Activated naive CD8-positive, alpha-beta T cell treated with anti-CD3 and anti-CD28 coated beads, Interleukin-2, amount 50 U/mL, for 24 hours (primary cell): ENCODE data around the gene IQGAP2.
A peak's percentile ranks its signal among the peaks of the same experiment; 100 is the strongest.
"Not testable (repeated sequence)": the region's sequence is repeated elsewhere in the genome, so short reads cannot be mapped to it uniquely, and the experiment has no call there.

Experiments used
- ATAC-seq: fragments of 150-1000 bp; cut with Tn5 transposase; one replicate; pipeline ENCODE4 v1.10.0; 2021
- DNase-seq: peaks from one replicate; pipeline ENCODE4 v3.0.0; 2021
- H3K27ac Mint-ChIP-seq: one replicate; pipeline ENCODE4 v1.8.0; 2021; ENCODE audit warnings: mild to moderate bottlenecking, mixed read lengths
- H3K27me3 Mint-ChIP-seq: one replicate; pipeline ENCODE4 v1.8.0; 2021; ENCODE audit warnings: mixed read lengths
- H3K36me3 Mint-ChIP-seq: one replicate; pipeline ENCODE4 v1.8.0; 2021; ENCODE audit warnings: low read depth, mixed read lengths
- H3K4me1 Mint-ChIP-seq: one replicate; pipeline ENCODE4 v1.8.0; 2021; ENCODE audit warnings: mixed read lengths
- H3K4me3 Mint-ChIP-seq: one replicate; pipeline ENCODE4 v1.8.0; 2021; ENCODE audit warnings: mild to moderate bottlenecking, moderate library complexity, mixed read lengths
- H3K9me3 Mint-ChIP-seq: one replicate; pipeline ENCODE4 v1.8.0; 2021; ENCODE audit warnings: mixed read lengths

Gene IQGAP2

DNA sequence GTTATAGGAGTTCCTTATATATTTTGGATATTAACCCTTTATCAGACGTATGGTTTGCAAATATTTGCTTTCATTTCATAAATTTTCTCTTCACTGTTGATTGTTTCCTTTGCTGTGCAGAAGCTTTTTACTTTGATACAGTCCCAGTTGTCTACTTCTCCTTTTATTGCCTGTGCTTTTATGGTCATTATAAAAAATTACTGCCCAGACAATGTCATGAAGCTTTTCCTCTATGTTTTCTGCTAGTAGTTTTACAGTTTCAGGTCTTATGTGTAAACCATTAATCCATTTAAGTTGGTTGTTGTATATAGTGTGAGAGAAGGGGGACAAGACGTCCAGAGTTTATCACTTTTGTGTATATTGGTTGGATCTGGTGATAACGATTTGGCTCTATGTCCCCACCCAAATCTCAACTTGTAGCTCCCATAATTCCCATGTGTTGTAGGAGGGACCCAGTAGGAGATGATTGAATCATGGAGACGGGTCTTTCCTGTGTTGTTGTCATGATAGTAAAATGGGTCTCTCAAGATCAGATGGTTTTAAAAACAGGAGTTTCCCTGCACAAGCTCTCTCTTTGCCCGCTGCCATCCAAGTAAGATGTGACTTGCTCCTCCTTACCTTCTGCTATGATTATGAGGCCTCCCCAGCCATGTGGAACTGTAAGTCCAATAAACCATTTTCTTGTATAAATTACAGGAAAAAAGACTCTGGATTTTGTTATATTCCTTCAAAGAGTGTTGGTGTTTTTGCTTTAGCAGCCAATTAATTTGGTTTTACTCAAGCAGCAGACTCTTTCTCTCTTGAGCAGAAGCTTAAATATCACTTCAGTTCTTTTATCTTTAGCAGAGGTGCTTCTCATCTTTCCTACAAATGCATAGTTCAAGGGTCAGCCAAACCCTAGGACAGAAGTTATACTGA lies 326.5 kb downstream of the IQGAP2 start:
- no peak overlapping the region for H3K4me3 Mint-ChIP-seq
- DNase-seq (no peak), ATAC-seq (no peak)
- H3K36me3 Mint-ChIP-seq = peaks cover 8% of the 10 kb centered on the region
- peaks cover 25% of the 10 kb centered on the region for H3K9me3 Mint-ChIP-seq
- H3K4me1 Mint-ChIP-seq = peaks cover 3% of the 10 kb centered on the region
- peaks cover 2% of the 10 kb centered on the region for H3K27me3 Mint-ChIP-seq
- no peak overlapping the region for H3K27ac Mint-ChIP-seq

DNA sequence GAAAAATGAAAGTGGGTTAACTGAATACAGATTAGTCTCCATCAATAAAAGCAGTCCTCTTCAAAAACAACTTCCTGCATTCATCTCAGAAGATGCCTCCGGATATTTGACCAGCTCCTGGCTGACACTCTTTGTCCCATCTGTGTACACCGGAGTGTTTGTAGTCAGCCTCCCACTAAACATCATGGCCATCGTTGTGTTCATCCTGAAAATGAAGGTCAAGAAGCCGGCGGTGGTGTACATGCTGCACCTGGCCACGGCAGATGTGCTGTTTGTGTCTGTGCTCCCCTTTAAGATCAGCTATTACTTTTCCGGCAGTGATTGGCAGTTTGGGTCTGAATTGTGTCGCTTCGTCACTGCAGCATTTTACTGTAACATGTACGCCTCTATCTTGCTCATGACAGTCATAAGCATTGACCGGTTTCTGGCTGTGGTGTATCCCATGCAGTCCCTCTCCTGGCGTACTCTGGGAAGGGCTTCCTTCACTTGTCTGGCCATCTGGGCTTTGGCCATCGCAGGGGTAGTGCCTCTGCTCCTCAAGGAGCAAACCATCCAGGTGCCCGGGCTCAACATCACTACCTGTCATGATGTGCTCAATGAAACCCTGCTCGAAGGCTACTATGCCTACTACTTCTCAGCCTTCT lies 329.4 kb downstream of the IQGAP2 start:
- H3K9me3 Mint-ChIP-seq = peaks cover 25% of the 10 kb centered on the region
- H3K27ac Mint-ChIP-seq = peak overlapping the region; percentile 30
- ATAC-seq (peak; percentile 27), DNase-seq (no peak)
- H3K4me3 Mint-ChIP-seq = peak overlapping the region; percentile 33
- H3K27me3 Mint-ChIP-seq = peaks cover 2% of the 10 kb centered on the region
- peaks cover 8% of the 10 kb centered on the region for H3K36me3 Mint-ChIP-seq
- H3K4me1 Mint-ChIP-seq = peaks cover 17% of the 10 kb centered on the region

DNA sequence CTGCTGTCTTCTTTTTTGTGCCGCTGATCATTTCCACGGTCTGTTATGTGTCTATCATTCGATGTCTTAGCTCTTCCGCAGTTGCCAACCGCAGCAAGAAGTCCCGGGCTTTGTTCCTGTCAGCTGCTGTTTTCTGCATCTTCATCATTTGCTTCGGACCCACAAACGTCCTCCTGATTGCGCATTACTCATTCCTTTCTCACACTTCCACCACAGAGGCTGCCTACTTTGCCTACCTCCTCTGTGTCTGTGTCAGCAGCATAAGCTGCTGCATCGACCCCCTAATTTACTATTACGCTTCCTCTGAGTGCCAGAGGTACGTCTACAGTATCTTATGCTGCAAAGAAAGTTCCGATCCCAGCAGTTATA lies 329.9 kb downstream of the IQGAP2 start:
- H3K4me1 Mint-ChIP-seq = peaks cover 20% of the 10 kb centered on the region
- H3K9me3 Mint-ChIP-seq = peaks cover 25% of the 10 kb centered on the region
- DNase-seq (no peak), ATAC-seq (peak; percentile 75)
- H3K36me3 Mint-ChIP-seq = peaks cover 8% of the 10 kb centered on the region
- H3K27me3 Mint-ChIP-seq = peaks cover 2% of the 10 kb centered on the region
- peak overlapping the region; percentile 30 for H3K27ac Mint-ChIP-seq
- H3K4me3 Mint-ChIP-seq = peak overlapping the region; percentile 33

DNA sequence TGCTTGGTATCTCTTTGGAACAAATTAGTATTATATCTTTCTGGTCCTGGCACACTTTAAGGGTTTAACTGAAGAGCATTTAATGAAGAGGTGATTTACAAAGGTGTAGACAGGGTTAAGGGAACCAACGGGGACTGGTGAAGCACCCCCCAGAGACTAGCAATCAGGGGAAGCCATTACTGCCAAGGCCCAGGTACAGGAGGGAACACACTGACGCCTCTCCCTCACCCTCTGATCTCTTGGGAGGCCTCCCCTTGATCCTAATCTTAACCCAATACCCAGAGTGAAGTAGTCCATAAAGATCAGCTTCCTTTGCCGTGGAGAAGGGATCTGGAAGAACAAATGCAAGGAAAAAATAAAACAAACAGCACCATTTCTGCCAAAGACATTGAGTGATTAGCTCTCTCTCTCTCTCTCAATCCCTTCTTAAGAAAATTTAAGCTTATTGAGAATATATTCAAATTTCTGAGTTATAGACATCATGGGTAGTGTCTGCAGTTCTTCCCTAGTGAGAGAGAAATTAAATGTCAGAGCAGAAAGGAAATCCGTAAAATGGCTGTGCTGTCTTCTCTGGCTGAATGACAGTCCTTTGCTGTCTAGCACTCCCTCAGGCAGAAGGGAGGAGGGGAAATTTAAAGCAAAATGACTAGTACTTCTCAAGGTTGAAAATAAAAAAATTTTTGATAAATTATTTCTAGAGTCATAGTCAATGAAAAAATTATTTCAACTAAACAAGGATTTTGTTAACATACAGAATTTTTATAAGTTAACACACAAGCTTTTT lies 332.9 kb downstream of the IQGAP2 start:
- H3K4me1 Mint-ChIP-seq = peaks cover 38% of the 10 kb centered on the region
- H3K4me3 Mint-ChIP-seq = no peak overlapping the region
- DNase-seq (no peak), ATAC-seq (no peak)
- H3K27me3 Mint-ChIP-seq = peaks cover 2% of the 10 kb centered on the region
- peaks cover under 1% of the 10 kb centered on the region for H3K9me3 Mint-ChIP-seq
- no peak overlapping the region for H3K27ac Mint-ChIP-seq
- no peaks in the 10 kb centered on the region for H3K36me3 Mint-ChIP-seq

DNA sequence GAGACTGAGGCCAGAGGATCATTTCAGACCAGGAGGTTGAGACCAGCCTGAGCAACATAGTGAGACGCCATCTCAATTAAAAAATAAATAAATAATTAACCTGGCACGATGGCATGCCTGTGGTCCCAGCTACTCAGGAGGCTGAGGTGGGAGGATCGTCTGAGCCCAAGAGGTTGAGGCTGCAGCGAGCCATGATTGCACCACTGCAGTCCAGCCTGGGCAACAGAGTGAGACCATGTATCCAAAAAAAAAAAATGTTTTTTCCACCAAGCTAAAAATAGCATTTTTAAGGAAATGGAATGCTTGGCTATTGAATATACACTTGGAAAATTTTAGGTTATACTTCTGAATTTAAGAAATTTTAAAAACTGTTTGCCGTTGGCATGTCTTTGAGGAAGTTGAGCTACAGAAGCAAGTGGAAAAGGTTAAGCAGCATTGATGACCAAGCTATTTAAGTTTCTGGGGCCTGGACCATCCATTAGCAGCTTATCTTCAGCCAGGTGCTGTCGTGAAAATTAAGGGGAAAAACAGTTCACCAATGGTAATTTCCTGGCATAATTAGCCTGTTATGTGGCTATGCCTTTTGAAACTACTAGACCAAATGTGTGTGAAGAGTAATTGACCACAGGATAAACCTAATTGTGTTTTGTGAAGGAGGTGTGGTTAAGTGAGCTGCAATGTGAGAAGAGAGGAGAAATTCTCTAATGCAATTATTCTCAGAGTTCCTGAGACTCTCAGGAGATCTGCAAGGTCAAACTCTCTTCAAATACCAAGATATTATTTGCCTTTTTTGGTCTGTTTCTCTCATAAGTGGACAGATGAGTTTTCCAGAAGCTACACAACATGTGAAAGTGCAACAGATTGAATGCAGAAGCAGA lies 333.8 kb downstream of the IQGAP2 start:
- DNase-seq (no peak), ATAC-seq (no peak)
- peaks cover 38% of the 10 kb centered on the region for H3K4me1 Mint-ChIP-seq
- H3K36me3 Mint-ChIP-seq = no peaks in the 10 kb centered on the region
- no peaks in the 10 kb centered on the region for H3K9me3 Mint-ChIP-seq
- peak overlapping the region; percentile 19 for H3K27ac Mint-ChIP-seq
- H3K27me3 Mint-ChIP-seq = peaks cover 2% of the 10 kb centered on the region
- no peak overlapping the region for H3K4me3 Mint-ChIP-seq

DNA sequence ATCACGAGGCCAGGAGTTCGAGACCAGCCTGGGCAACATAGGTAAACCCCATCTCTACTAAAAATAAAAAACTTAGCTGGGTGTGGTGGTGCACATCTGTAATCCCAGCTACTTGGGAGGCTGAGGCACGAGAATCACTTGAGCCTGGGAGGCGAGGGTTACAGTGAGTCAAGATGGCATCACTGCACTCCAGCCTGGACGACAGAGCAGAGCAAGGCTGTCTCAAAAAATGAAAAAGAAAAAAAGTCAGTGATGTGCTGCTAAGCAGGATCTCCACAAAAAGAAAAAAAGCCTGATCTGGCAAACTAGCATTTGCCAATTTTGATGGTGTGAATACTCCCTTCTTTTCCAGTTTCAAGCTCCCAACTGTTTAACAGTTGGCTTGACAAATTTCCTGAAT lies 334.8 kb downstream of the IQGAP2 start:
- Mint-ChIP-seq H3K4me3 (no peak overlapping the region), H3K36me3 (no peaks in the 10 kb centered on the region), H3K27me3 (peaks cover 2% of the 10 kb centered on the region), H3K4me1 (peaks cover 38% of the 10 kb centered on the region), H3K27ac (no peak overlapping the region), H3K9me3 (no peaks in the 10 kb centered on the region)
- DNase-seq = no peak
- no peak for ATAC-seq

DNA sequence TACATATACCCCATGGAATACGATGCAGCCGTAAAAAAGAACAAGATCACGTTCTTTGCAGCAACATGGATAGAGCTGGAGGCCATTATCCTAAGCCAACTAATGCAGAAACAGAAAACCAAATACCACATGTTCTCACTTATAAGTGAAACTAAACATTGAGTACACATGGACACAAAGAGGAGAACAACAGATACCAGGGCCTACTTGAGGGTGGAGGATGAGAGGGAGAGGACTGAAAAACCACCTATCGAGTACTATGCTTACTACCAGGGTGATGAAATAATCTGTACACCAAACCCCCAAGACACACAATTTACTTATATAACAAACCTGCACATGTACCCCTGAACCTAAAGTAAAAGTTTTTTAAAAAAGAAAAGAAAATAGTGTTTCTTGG lies 338.4 kb downstream of the IQGAP2 start:
- not testable (repeated sequence) for H3K9me3 Mint-ChIP-seq, DNase-seq, H3K27me3 Mint-ChIP-seq, ATAC-seq, H3K36me3 Mint-ChIP-seq, H3K4me3 Mint-ChIP-seq, H3K27ac Mint-ChIP-seq
- H3K4me1 Mint-ChIP-seq = peaks cover 29% of the 10 kb centered on the region

DNA sequence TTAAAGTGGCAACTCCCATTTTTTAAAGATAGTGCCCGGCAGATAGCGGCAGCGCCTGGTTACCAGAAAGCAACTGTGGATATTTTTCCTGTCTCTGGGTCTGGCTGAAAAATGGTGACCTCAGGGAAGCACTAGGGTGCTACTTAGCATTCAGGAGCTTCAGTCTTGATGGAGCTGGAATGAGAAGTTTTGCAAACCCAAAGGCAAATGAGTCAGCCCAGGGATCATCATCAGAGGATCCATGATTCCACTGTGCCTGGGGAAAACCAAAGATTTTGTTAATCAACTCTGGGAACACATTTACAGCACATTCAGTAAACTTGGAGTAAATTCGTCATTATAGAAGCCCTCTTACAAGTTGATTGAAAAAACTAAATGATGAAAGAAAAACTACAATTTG lies 339.5 kb downstream of the IQGAP2 start:
- Mint-ChIP-seq H3K27ac (no peak overlapping the region), H3K27me3 (no peaks in the 10 kb centered on the region), H3K36me3 (no peaks in the 10 kb centered on the region), H3K4me3 (no peak overlapping the region), H3K4me1 (peaks cover 21% of the 10 kb centered on the region), H3K9me3 (no peaks in the 10 kb centered on the region)
- DNase-seq (no peak), ATAC-seq (no peak)

DNA sequence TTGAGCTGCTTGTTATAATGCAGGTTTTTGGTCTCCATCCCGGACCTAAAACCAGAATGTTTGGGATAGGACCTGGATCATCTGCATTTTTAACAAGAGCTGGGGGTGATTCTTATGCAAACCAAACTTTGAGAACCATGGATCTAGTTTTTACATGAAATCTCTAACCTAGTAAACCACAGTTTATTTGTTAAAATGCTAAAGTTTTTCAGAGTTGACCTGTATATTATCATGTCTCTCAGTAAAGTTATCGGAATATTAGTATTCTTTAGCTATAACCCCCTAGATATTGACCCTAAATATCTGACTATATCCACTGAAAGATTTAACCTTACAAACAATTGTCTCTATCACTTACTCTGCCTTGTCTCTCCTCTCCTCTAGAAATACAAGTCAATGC lies 341.5 kb downstream of the IQGAP2 start:
- Mint-ChIP-seq H3K9me3 (no peaks in the 10 kb centered on the region), H3K4me1 (peaks cover 2% of the 10 kb centered on the region), H3K27ac (no peak overlapping the region), H3K36me3 (no peaks in the 10 kb centered on the region), H3K4me3 (no peak overlapping the region), H3K27me3 (peaks cover 4% of the 10 kb centered on the region)
- no peak for DNase-seq
- ATAC-seq = no peak

DNA sequence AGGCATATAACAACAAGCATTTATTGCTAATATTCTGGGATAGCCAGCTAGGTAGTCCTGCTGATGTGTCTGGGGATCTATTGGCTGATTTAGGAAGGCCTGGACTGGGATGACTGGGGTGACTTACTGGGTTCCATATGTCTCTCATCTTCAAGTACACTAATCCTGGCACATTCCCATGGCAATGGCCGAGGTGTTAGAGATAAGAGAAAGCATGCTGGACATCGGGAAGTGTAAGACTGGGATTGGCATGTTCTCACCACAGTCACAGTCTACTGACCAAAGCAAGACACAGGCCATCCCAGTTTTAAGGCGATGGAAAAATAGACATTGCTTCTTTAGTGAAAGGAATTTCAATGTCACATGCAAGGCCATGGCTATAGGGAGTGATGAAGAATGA lies 342.6 kb downstream of the IQGAP2 start:
- Mint-ChIP-seq H3K27ac (no peak overlapping the region), H3K36me3 (no peaks in the 10 kb centered on the region), H3K4me3 (no peak overlapping the region), H3K9me3 (no peaks in the 10 kb centered on the region), H3K27me3 (peaks cover 4% of the 10 kb centered on the region), H3K4me1 (no peaks in the 10 kb centered on the region)
- no peak for ATAC-seq
- DNase-seq = no peak

DNA sequence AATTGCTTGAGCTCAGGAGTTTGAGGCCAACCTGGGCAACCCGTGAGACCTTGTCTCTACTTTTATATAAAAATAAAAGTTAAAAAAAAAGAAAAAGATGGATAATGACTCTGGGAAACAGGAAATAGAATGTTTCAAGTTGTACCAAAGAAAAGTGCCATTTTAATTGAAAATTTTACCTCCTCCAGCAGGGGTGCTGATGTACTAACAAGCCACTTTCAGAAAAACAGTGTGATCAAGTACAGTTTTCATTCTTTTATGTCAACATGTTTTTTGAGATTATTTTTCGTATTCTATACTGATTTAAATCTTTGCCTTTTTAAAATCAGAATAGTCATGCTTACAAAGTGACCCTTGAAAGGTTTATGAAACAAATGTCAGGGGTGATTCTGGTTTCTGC lies 343.6 kb downstream of the IQGAP2 start:
- DNase-seq = no peak
- no peak overlapping the region for H3K27ac Mint-ChIP-seq
- H3K9me3 Mint-ChIP-seq = no peaks in the 10 kb centered on the region
- ATAC-seq = no peak
- H3K27me3 Mint-ChIP-seq = peaks cover 4% of the 10 kb centered on the region
- no peak overlapping the region for H3K4me3 Mint-ChIP-seq
- H3K4me1 Mint-ChIP-seq = no peaks in the 10 kb centered on the region
- no peaks in the 10 kb centered on the region for H3K36me3 Mint-ChIP-seq

DNA sequence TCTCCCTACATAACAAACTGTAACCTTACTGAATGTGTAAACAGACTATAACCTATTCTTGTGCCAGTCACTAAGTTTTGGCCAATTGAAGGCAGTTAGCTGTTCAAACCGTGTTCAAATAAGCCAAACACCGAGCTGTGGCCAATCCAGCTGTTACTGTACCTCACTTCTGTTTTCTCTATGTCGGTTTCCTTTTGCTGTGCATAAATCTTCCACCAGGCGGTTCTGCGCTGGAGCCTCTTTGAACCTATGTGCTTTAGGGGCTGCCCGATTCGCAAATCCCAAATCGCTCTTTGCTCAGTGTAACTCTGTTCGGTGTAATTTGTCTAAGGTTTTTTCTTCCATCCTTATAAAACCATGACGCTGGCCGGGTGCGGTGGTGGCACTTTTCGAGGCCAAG lies 344.6 kb downstream of the IQGAP2 start:
- H3K36me3 Mint-ChIP-seq = no peaks in the 10 kb centered on the region
- no peaks in the 10 kb centered on the region for H3K9me3 Mint-ChIP-seq
- no peaks in the 10 kb centered on the region for H3K4me1 Mint-ChIP-seq
- ATAC-seq = no peak
- no peak overlapping the region for H3K4me3 Mint-ChIP-seq
- no peak overlapping the region for H3K27ac Mint-ChIP-seq
- H3K27me3 Mint-ChIP-seq = peaks cover 4% of the 10 kb centered on the region
- no peak for DNase-seq

DNA sequence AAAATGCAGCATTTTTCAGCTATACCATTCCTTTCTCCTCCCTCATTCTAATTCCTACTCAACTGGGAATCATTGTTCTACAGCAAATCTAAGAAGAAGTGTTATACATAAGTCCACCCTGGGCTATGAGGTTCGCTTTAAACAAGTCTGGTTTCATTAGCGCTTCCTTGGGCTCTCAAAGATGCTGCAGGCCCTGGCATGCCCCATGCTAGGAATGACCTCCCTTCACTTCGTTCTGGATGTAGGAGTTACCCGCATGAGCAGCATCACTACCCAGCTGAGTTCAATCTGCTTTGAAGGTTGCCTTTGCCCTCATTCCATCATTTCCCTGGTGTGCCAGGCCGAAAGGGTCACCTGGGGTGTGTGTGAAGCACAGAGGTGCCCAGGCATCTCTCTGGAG lies 348.2 kb downstream of the IQGAP2 start:
- Mint-ChIP-seq H3K4me3 (no peak overlapping the region), H3K27ac (no peak overlapping the region), H3K4me1 (no peaks in the 10 kb centered on the region), H3K27me3 (peaks cover 4% of the 10 kb centered on the region), H3K36me3 (no peaks in the 10 kb centered on the region), H3K9me3 (no peaks in the 10 kb centered on the region)
- ATAC-seq = no peak
- DNase-seq = no peak

DNA sequence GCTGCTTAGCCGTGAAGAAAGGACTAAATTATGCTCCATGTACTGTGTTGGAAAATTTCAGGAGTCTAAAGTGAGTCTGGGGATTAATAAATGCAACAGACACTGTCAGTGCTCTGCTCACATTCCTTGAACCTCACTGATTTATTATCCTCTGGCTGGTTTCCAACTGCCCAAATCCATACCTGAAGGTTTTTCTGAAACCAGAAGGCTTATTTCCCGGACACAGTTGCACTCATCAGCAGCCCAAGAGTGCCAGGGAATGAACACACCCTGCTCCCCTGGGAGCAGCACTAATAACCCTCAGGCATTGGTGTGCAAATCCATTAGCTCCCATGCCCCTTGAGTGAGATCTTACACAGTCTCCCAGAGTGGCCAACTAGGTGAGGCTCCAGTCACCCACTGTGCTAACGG lies 351.6 kb downstream of the IQGAP2 start:
- DNase-seq (no peak), ATAC-seq (no peak)
- H3K36me3 Mint-ChIP-seq = no peaks in the 10 kb centered on the region
- H3K4me3 Mint-ChIP-seq = no peak overlapping the region
- H3K27me3 Mint-ChIP-seq = no peaks in the 10 kb centered on the region
- H3K27ac Mint-ChIP-seq = no peak overlapping the region
- H3K9me3 Mint-ChIP-seq = no peaks in the 10 kb centered on the region
- no peaks in the 10 kb centered on the region for H3K4me1 Mint-ChIP-seq
